HepG2 (cell line): ENCODE measurements around the gene PGP. TPM values are rescaled to one million over a fixed set of nuclear protein-coding genes. Genes with fewer than 3 reads are reported as not detected.

Experiments used
- ATAC-seq: fragments of 200-7000 bp; cut with Tn5 transposase; 3 replicates; pipeline ENCODE4 v1.9.1; 2020; ENCODE audit warnings: mild to moderate bottlenecking, moderate library complexity
- BruUV-seq: library from RNA; stranded (reverse); fragments of 400-500 nt; replicated peaks from 2 replicates; lab custom pipeline; 2021; lab: Mats Ljungman, UMichigan
- CTCF ChIA-PET: fragments of 300-600 bp; formaldehyde crosslinking; extraction: SDS; loops from one replicate; lab custom pipeline; 2021; ENCODE audit warnings: low total read pairs, inconsistent platforms, low intra/inter-chr PET ratio; lab: Yijun Ruan, JAX
- POLR2A ChIA-PET: fragments of 350-600 bp; sonication (Branson Sonifier 250); formaldehyde crosslinking; loops from one replicate; lab custom pipeline; 2020; ENCODE audit warnings: antibody characterized with exemption, inconsistent platforms; lab: Yijun Ruan, JAX
- DNase-seq: peaks from one replicate; pipeline ENCODE4 v3.0.0-alpha.2; 2015; ENCODE audit warnings: low spot score
- FAIRE-seq: peaks from 3 replicates; lab custom pipeline; 2011; peaks lifted over from hg19 to GRCh38; lab: Jason Lieb, UNC
- H2AFZ ChIP-seq: one replicate; pipeline ENCODE4 v1.6.1; 2011; ENCODE audit warnings: low read length, inconsistent platforms
- H3K27ac ChIP-seq: fragments of 300-600 bp; 3 replicates; pipeline ENCODE4 v1.8.0; 2011; ENCODE audit warnings: mixed run types, mild to moderate bottlenecking, mixed read lengths, low read length, inconsistent platforms; ENCODE audit not compliant: insufficient read depth; ENCODE audit errors: extremely low read length
- H3K27me3 ChIP-seq, 2 experiments: fragments of 200-600 bp in 1 of 2; 2 replicates in 1 of 2; 3 replicates in 1 of 2; pipeline versions ENCODE4 v1.6.0 to v1.8.0; 2011; ENCODE audit warnings: low read length in 2 of 2, mild to moderate bottlenecking in 2 of 2, moderate library complexity in 2 of 2, inconsistent platforms in 1 of 2; ENCODE audit not compliant: insufficient read depth in 2 of 2, control insufficient read depth in 1 of 2
- H3K36me3 ChIP-seq, 2 experiments: fragments of 200-600 bp in 1 of 2; replicated peaks in 1 of 2; 2 replicates in 1 of 2; 3 replicates in 1 of 2; pipeline versions ENCODE4 v1.5.1 to v1.8.0; 2011; ENCODE audit warnings: low read length in 2 of 2, inconsistent platforms in 1 of 2; ENCODE audit not compliant: insufficient read depth in 2 of 2, control insufficient read depth in 1 of 2
- H3K4me1 ChIP-seq: 2 replicates; pipeline ENCODE4 v1.5.1; 2012; ENCODE audit warnings: low read length, inconsistent platforms; ENCODE audit not compliant: insufficient read depth
- H3K4me2 ChIP-seq: 2 replicates; pipeline ENCODE4 v1.6.0; 2011; ENCODE audit warnings: low read depth, low read length, inconsistent platforms
- H3K4me3 ChIP-seq, 3 experiments: fragments of 200-600 bp in 1 of 3; sonication (generic), shearing (Covaris generic) in 1 of 3; replicated peaks in 1 of 3; 2 replicates each; pipeline ENCODE4 v1.5.1; 2011 to 2016; ENCODE audit warnings: low read length in 3 of 3, inconsistent platforms in 2 of 3, low read depth in 2 of 3, mild to moderate bottlenecking in 2 of 3, control low read depth in 1 of 3, mixed read lengths in 1 of 3; ENCODE audit not compliant: insufficient read depth in 1 of 3
- H3K79me2 ChIP-seq: one replicate; pipeline ENCODE4 v1.6.1; 2011; ENCODE audit warnings: low read length, inconsistent platforms; ENCODE audit not compliant: insufficient read depth
- H3K9ac ChIP-seq: 2 replicates; pipeline ENCODE4 v1.6.0; 2011; ENCODE audit warnings: mild to moderate bottlenecking, low read depth, low read length, inconsistent platforms; ENCODE audit not compliant: insufficient read depth
- H3K9me3 ChIP-seq: 2 replicates; pipeline ENCODE4 v1.5.1; 2012; ENCODE audit warnings: mild to moderate bottlenecking, low read length
- H4K20me1 ChIP-seq: 2 replicates; pipeline ENCODE4 v1.6.0; 2011; ENCODE audit warnings: inconsistent platforms, mild to moderate bottlenecking, low read length, moderate library complexity; ENCODE audit not compliant: insufficient read depth
- AGO2 ChIP-seq: fragments of 200-400 bp; formaldehyde crosslinking; optimal IDR thresholded peaks from 2 replicates; pipeline ENCODE3; 2017; ENCODE audit warnings: mild to moderate bottlenecking, low read depth, low read length, moderate library complexity
- ETS1 ChIP-seq: sonication (generic); formaldehyde crosslinking; IDR thresholded peaks from 2 replicates; pipeline ENCODE4 v1.4.0; 2020; ENCODE audit warnings: missing genetic modification reagents
- HNRNPK ChIP-seq: fragments of 200-400 bp; formaldehyde crosslinking; IDR thresholded peaks from 2 replicates; pipeline ENCODE4 v1.6.1; 2018; ENCODE audit warnings: low read length, low read depth, moderate library complexity, mild to moderate bottlenecking; ENCODE audit not compliant: poor library complexity, severe bottlenecking
- HNRNPLL ChIP-seq: fragments of 200-400 bp; formaldehyde crosslinking; IDR thresholded peaks from 2 replicates; pipeline ENCODE4 v1.6.1; 2017; ENCODE audit warnings: mild to moderate bottlenecking, low read depth, low read length; ENCODE audit not compliant: poor library complexity, severe bottlenecking
- PHF8 ChIP-seq: sonication (generic); formaldehyde crosslinking; IDR thresholded peaks from 2 replicates; pipeline ENCODE4 v1.5.0; 2020; ENCODE audit warnings: missing genetic modification reagents
- POLR2A ChIP-seq, 2 experiments: IDR thresholded peaks; 2 replicates each; pipeline ENCODE4 v1.6.1; 2011; ENCODE audit warnings: low read depth in 2 of 2, low read length in 2 of 2, mild to moderate bottlenecking in 1 of 2, moderate library complexity in 1 of 2; ENCODE audit not compliant: insufficient read depth in 1 of 2
- RBFOX2 ChIP-seq: fragments of 200-400 bp; formaldehyde crosslinking; IDR thresholded peaks from 2 replicates; pipeline ENCODE4 v1.6.1; 2017; ENCODE audit warnings: low read depth, mild to moderate bottlenecking, low read length
- SP4 ChIP-seq: sonication (generic); formaldehyde crosslinking; IDR thresholded peaks from 2 replicates; pipeline ENCODE4 v1.8.1; 2023; ENCODE audit warnings: mild to moderate bottlenecking, missing genetic modification reagents
- TGIF2 ChIP-seq: IDR thresholded peaks from 2 replicates; pipeline ENCODE4 v1.6.1; 2016; ENCODE audit warnings: control low read depth, missing compliant biosample characterization
- ZC3H4 ChIP-seq: sonication (generic); formaldehyde crosslinking; IDR thresholded peaks from 2 replicates; pipeline ENCODE4 v1.4.0; 2020; ENCODE audit warnings: missing genetic modification reagents, borderline replicate concordance
- ZZZ3 ChIP-seq: sonication (generic); formaldehyde crosslinking; IDR thresholded peaks from 2 replicates; pipeline ENCODE4 v1.4.0; 2020; ENCODE audit warnings: missing genetic modification reagents, mild to moderate bottlenecking, borderline replicate concordance
- WGBS: methylation state at CpG from one replicate; pipeline ENCODE4 v1.1.6; 2017; ENCODE audit warnings: low lambda C conversion rate; 5-methylcytosine and 5-hydroxymethylcytosine counted together
- in situ Hi-C: cut with HindIII; loops from 2 replicates; pipeline ENCODE4 v1.10.0; 2017; ENCODE audit warnings: low pct_unique_long_range_greater_than_20kb; ENCODE audit not compliant: extremely low pct_ligation_motif_present
- intact Hi-C: fragments of 100-400 bp; cut with micrococcal nuclease; formaldehyde crosslinking; loops from one replicate; pipeline ENCODE4 v1.10.0; 2022; ENCODE audit not compliant: unreplicated experiment
- polyA plus RNA-seq, 8 experiments: library from polyadenylated mRNA; depleted of rRNA in 3 of 8; stranded (reverse) in 7 of 8; unstranded in 1 of 8; fragments of >200 nt; fragmentation: Illumina TruSeq in 4 of 8; extraction: Trizol in 4 of 8; gene quantifications; 2 replicates each; pipeline versions ENCODE4 v1.2.1 to v1.2.3, GENCODE V29; 2011 to 2016; ENCODE audit warnings: low read depth in 4 of 8, missing spikeins in 1 of 8, mixed read lengths in 1 of 8; ENCODE audit not compliant: insufficient read depth in 1 of 8
- total RNA-seq, 5 experiments: library from RNA; depleted of rRNA; stranded (reverse); fragments of >200 nt; fragmentation: Illumina TruSeq; extraction: Trizol; gene quantifications; 2 replicates each; pipeline ENCODE4 v1.2.3, GENCODE V29; 2016; ENCODE audit warnings: low read depth in 1 of 5

Gene PGP
- total and polyA plus RNA-seq, 2 of the 13 experiments (the other 11 are each of a cell fraction or from before 2014, with no cell fraction given): 7.3 to 18.3 TPM

DNA sequence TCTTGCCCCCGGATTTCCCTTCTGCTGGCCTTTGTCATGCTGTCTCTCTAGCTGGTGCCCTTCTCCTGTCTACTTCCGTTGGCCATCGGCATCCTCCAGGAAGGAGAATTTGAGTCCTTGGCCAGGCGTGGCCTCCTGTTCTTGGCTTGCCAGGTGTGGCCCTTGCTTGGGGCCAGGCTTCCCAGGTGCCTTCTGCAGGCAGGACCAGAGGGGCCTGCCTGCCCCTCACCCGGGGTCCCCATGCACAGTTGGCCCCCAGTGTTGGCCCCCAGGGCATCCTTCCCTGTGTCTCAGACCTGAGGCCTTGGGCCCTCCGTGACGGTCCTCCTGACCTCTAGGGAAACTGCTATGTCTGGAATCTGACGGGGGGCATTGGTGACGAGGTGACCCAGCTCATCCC is 6.8 kb downstream of the PGP start:
- Histone ChIP-seq H3K79me2 (peaks cover 12% of the 10 kb centered on the region), H4K20me1 (0 out of 2 replicates have a peak, but pooled peaks cover 2% of the 10 kb centered on the region), H3K9me3 (no peaks in the 10 kb centered on the region), H3K9ac (no peak overlapping the region), H3K4me2 (no peak overlapping the region), H3K27me3 (no peaks in the 10 kb centered on the region), H2AFZ (no peak overlapping the region), H3K4me3 (no peak overlapping the region), H3K4me1 (peaks cover 53% of the 10 kb centered on the region), H3K36me3 (peaks cover 4 to 19% of the 10 kb centered on the region in 2 experiments; a peak in 4 of 5 replicates), H3K27ac (no peak overlapping the region)
- BruUV-seq: no TSS peak
- TF ChIP-seq HNRNPLL (peak; percentile 6), POLR2A (IDR thresholded peaks at IDR 0.05; ENCODE audit: insufficient read depth in 1 of 2, low read depth in 2 of 2, low read length in 2 of 2) (0 out of 4 replicates have a peak, but pooled peaks of 1 of the 2 experiments have one; percentile 27), PHF8 (no peak), ZZZ3 (CRISPR knock-in tag) (no peak), TGIF2 (no peak)
- DNase-seq (no peak), ATAC-seq (no peak), FAIRE-seq (no peak)
- WGBS: 92% methylated on average over 5 of the region's 9 CpGs
- POLR2A ChIA-PET: interaction anchor here (1.2 kb wide), 1 partner anchor 18 kb away, joined by 3 read pairs; no protein-coding TSS in a partner anchor
- intact Hi-C loops: no loop called here
- in situ Hi-C loops: no loop called here
- CTCF ChIA-PET: no interaction called here

GRCh38 chr16:2206780-2207433 is 7.7 kb downstream of the PGP start:
- no peak for FAIRE-seq
- DNase-seq: no peak

More at GRCh38 chr16:2206780-2207433, 7.7 kb downstream of the PGP start:
- Histone ChIP-seq H3K9ac (no peak overlapping the region; the same call in 1 of the 2 replicates), H3K27ac (no peak overlapping the region), H3K79me2 (peaks cover 8% of the 10 kb centered on the region), H4K20me1 (no peaks in the 10 kb centered on the region), H3K9me3 (no peaks in the 10 kb centered on the region), H3K27me3 (no peaks in the 10 kb centered on the region), H3K4me2 (peak overlapping the region; percentile 95; the same call in 1 of the 2 replicates), H3K4me1 (peaks cover 43% of the 10 kb centered on the region), H3K4me3 (0 out of 6 replicates have a peak overlapping the region, but pooled peaks of 1 of the 3 experiments have one; percentile 96)
- ChIA-PET POLR2A (interaction anchor here (1.0 to 4.3 kb wide), 4 partner anchors 8 to 52 kb away, joined by 3 to 18 read pairs (median 8); partner anchors contain the start of genes PGP and TRAF7), CTCF (no interaction called here)
- no peak for ATAC-seq
- TSS peak; percentile 45 for BruUV-seq
- in situ Hi-C loops: no loop called here
- intact Hi-C loops: no loop called here
- TF ChIP-seq HNRNPK (no peak), AGO2 (peak; percentile 76), ZC3H4 (CRISPR knock-in tag) (no peak), ETS1 (no peak), RBFOX2 (peak; percentile 62), SP4 (no peak)
- TF ChIP-seq, all 625 proteins: peak for 2
- peaks cover 2 to 13% of the 10 kb centered on the region in 2 experiments; a peak in 4 of 5 replicates for H3K36me3 ChIP-seq
- 93% methylated on average over 7 of the region's 23 CpGs for WGBS
- no peak overlapping the region for H2AFZ ChIP-seq
